Upper lobe of left lung (tissue), 6 donors: ENCODE measurements around the gene ZNF724. TPM values are rescaled to one million over a fixed set of nuclear protein-coding genes. Genes with fewer than 3 reads are reported as not detected.
A peak's percentile ranks its signal among the peaks of the same experiment; 100 is the strongest.

ENCODE experiments used
- ATAC-seq, 2 donors: fragments of 200-7000 bp; cut with Tn5 transposase; one replicate each; pipeline ENCODE4 v1.9.1; 2022; ENCODE audit warnings: mild to moderate bottlenecking in 2 of 2, moderate library complexity in 2 of 2; ENCODE audit not compliant: low FRiP score in 2 of 2
- DNase-seq, 2 donors: peaks; one replicate each; pipeline ENCODE4 v3.0.0-alpha.2; 2019 to 2020
- H3K27ac ChIP-seq, 4 donors: fragments of 200-600 bp; sonication (generic); one replicate each; pipeline ENCODE4 v1.5.1; 2016 to 2019
- H3K27me3 ChIP-seq, 4 donors: fragments of 200-600 bp; sonication (generic); one replicate each; pipeline ENCODE4 v1.5.1; 2017 to 2019
- H3K36me3 ChIP-seq, 4 donors: fragments of 200-600 bp; sonication (generic); one replicate each; pipeline ENCODE4 v1.5.1; 2016 to 2019
- H3K4me1 ChIP-seq, 4 donors: fragments of 200-600 bp; sonication (generic); one replicate each; pipeline ENCODE4 v1.5.1; 2018 to 2019
- H3K4me3 ChIP-seq, 4 donors: fragments of 200-600 bp; sonication (generic); one replicate each; pipeline ENCODE4 v1.5.1; 2017 to 2019; ENCODE audit warnings: mild to moderate bottlenecking in 2 of 4, moderate library complexity in 1 of 4
- H3K9me3 ChIP-seq, 4 donors: fragments of 200-600 bp; sonication (generic); one replicate each; pipeline ENCODE4 v1.5.1; 2018 to 2019
- CTCF ChIP-seq, 6 experiments: fragments of 450-650 bp in 4 of 6; fragments of 200-600 bp in 2 of 6; sonication (generic) in 2 of 6; IDR thresholded peaks; one replicate each; pipeline ENCODE4 v1.5.1; 2016 to 2019; ENCODE audit warnings: antibody characterized with exemption in 6 of 6
- EP300 ChIP-seq, 4 donors: sonication (generic); formaldehyde crosslinking; IDR thresholded peaks; one replicate each; pipeline ENCODE4 v1.5.1; 2017; ENCODE audit warnings: antibody characterized with exemption in 4 of 4, control low read depth in 2 of 4
- POLR2A ChIP-seq, 4 donors: fragments of 450-650 bp; IDR thresholded peaks; one replicate each; pipeline ENCODE4 v1.5.1; 2016 to 2017; ENCODE audit warnings: antibody characterized with exemption in 4 of 4, mild to moderate bottlenecking in 2 of 4
- POLR2AphosphoS5 ChIP-seq, 2 donors: sonication (generic); formaldehyde crosslinking; IDR thresholded peaks; one replicate each; pipeline ENCODE4 v1.5.1; 2017; ENCODE audit warnings: antibody characterized with exemption in 2 of 2
- WGBS, 2 donors: methylation state at CpG; one replicate each; pipeline ENCODE4 v1.1.5; 2017 to 2018; 5-methylcytosine and 5-hydroxymethylcytosine counted together
- small RNA-seq, 4 donors: library from RNA; depleted of rRNA; stranded (forward); fragments of <200 nt; gene quantifications; one replicate each; pipeline ENCODE3, GENCODE V24; 2016
- total RNA-seq, 6 donors: library from RNA; depleted of rRNA in 4 of 6; stranded (reverse); fragments of >200 nt in 4 of 6; gene quantifications; one replicate each; pipeline versions ENCODE4 v1.1.0 to v1.2.1, GENCODE V29; 2016 to 2021
- donor health status: DM: no; HTN: no; CAD: no; lungs with moderate emphysema.
- donor health status: DM: no; HTN: yes; CAD: no; lungs with severe emphysema.

ZNF724 gene
- total RNA-seq, 6 donors from 2014 or later = 1.1 to 5.2 (median 2.3) TPM

GRCh38 chr19:23190341-23190740 is 59.9 kb downstream of the ZNF724 start:
- Histone ChIP-seq H3K36me3 (no peaks in the 10 kb centered on the region), H3K4me1 (no peaks in the 10 kb centered on the region), H3K9me3 (peaks cover 0 to 22% (median 4%) of the 10 kb centered on the region in 4 donors), H3K27ac (no peak overlapping the region), H3K27me3 (no peaks in the 10 kb centered on the region), H3K4me3 (no peak overlapping the region)
- TF ChIP-seq EP300 (IDR thresholded peaks at IDR 0.05) = no peak
- DNase-seq (peak in 1 of 2 donors; percentile 52), ATAC-seq (no peak)
- WGBS, 2 donors = 86 to 87% methylated on average over 9 of the region's 9 CpGs

- 73 to 78% methylated on average over 11 of the region's 11 CpGs for WGBS, 2 donors
- Histone ChIP-seq H3K4me1 (no peaks in the 10 kb centered on the region), H3K36me3 (no peaks in the 10 kb centered on the region), H3K27me3 (no peaks in the 10 kb centered on the region), H3K27ac (no peak overlapping the region), H3K4me3 (no peak overlapping the region), H3K9me3 (peaks cover 0 to 5% (median 0%) of the 10 kb centered on the region in 4 donors)
- no peak for ATAC-seq
- DNase-seq = no peak
- TF ChIP-seq POLR2AphosphoS5 (IDR thresholded peaks at IDR 0.05) (no peak), POLR2A (IDR thresholded peaks at IDR 0.05) (no peak), EP300 (IDR thresholded peaks at IDR 0.05) (no peak), CTCF (IDR thresholded peaks at IDR 0.05) (no peak)
Measured at GRCh38 chr19:23183251-23183650, 66.9 kb downstream of the ZNF724 start.

Small RNAs within 50 kb of the gene (small RNA-seq; reads per million reads assigned to genes)
- gene VN1R91P = 0 reads per million in 4 donors

Other genes starting within 250 kb of the ZNF724 start
- gene ZNF728, start 247.2 kb downstream of the ZNF724 start, total RNA-seq = under 1 TPM in 3 of 6 donors, not detected in 3; 0.23 to 0.79 (median 0.47) TPM
- gene ZNF730, start 133.4 kb downstream of the ZNF724 start, total RNA-seq = 1 to 10 TPM in 1 of 6 donors, under 1 TPM in 3, not detected in 2; 0.22 to 1.7 (median 0.85) TPM
- gene ZNF91, start 145.1 kb upstream of the ZNF724 start, total RNA-seq = 100 to 1,000 TPM in 2 of 6 donors, 10 to 100 TPM in 4; 37.2 to 134 (median 53.9) TPM